HG03045 (cell line): ENCODE results near the gene EVC2.
"Not testable (repeated sequence)": the region's sequence is repeated elsewhere in the genome, so short reads cannot be mapped to it uniquely, and the experiment has no call there.

ENCODE experiments used
- ATAC-seq: cut with Tn5 transposase; IDR thresholded peaks from one replicate; pipeline ENCODE4 v1.9.1; 2021; ENCODE audit warnings: mild to moderate bottlenecking, moderate library complexity; ENCODE audit not compliant: unreplicated experiment

Gene EVC2

GRCh38 chr4:5746829-5747737 is 38.7 kb upstream of the EVC2 start:
- no peak for ATAC-seq

- ATAC-seq: no peak
Measured at GRCh38 chr4:5746250-5746649, 37.9 kb upstream of the EVC2 start.

GRCh38 chr4:5742968-5743367 is 34.6 kb upstream of the EVC2 start:
- no peak for ATAC-seq

- ATAC-seq: no peak
Measured at GRCh38 chr4:5742388-5742787, 34.0 kb upstream of the EVC2 start.

GRCh38 chr4:5738061-5738460 is 29.7 kb upstream of the EVC2 start:
- no peak for ATAC-seq

- ATAC-seq: no peak
Measured at GRCh38 chr4:5735463-5735862, 27.1 kb upstream of the EVC2 start.

- no peak for ATAC-seq
Measured at GRCh38 chr4:5734853-5735252, 26.5 kb upstream of the EVC2 start.

- no peak for ATAC-seq
Measured at GRCh38 chr4:5732158-5732557, 23.8 kb upstream of the EVC2 start.

- no peak for ATAC-seq
Measured at GRCh38 chr4:5730993-5731990, 22.9 kb upstream of the EVC2 start.

- ATAC-seq: no peak
Measured at GRCh38 chr4:5730436-5730835, 22.1 kb upstream of the EVC2 start.

GRCh38 chr4:5728412-5728811 is 20.1 kb upstream of the EVC2 start:
- ATAC-seq: not testable (repeated sequence)

GRCh38 chr4:5724377-5724776 is 16.0 kb upstream of the EVC2 start:
- no peak for ATAC-seq

GRCh38 chr4:5722328-5722727 is 14.0 kb upstream of the EVC2 start:
- no peak for ATAC-seq

GRCh38 chr4:5721923-5722322 is 13.6 kb upstream of the EVC2 start:
- ATAC-seq: no peak

- ATAC-seq: no peak
Measured at GRCh38 chr4:5720980-5721379, 12.6 kb upstream of the EVC2 start.

- ATAC-seq: no peak
Measured at GRCh38 chr4:5720157-5720850, 11.9 kb upstream of the EVC2 start.

- no peak for ATAC-seq
Measured at GRCh38 chr4:5719350-5720055, 11.1 kb upstream of the EVC2 start.

- no peak for ATAC-seq
Measured at GRCh38 chr4:5718411-5718810, 10.1 kb upstream of the EVC2 start.

GRCh38 chr4:5717449-5718158 is 9.2 kb upstream of the EVC2 start:
- ATAC-seq: no peak

GRCh38 chr4:5716391-5716790 is 8.0 kb upstream of the EVC2 start:
- no peak for ATAC-seq
